Panc1 (cell line): Measurements from ENCODE around the gene SPATA32.

Experiments used
- CTCF ChIP-seq: fragments of 450-650 bp; IDR thresholded peaks from 2 replicates; pipeline ENCODE4 v1.5.1; 2017; ENCODE audit warnings: mild to moderate bottlenecking
- REST ChIP-seq, 2 experiments: IDR thresholded peaks; 2 replicates each; pipeline ENCODE4 v1.6.1; 2011 to 2012; ENCODE audit warnings: low read depth in 2 of 2, control low read depth in 1 of 2, low read length in 1 of 2, mild to moderate bottlenecking in 1 of 2, moderate library complexity in 1 of 2; ENCODE audit not compliant: insufficient read depth in 1 of 2
- TCF7L2 ChIP-seq: IDR thresholded peaks from 2 replicates; pipeline ENCODE4 v1.6.1; 2011; ENCODE audit warnings: mild to moderate bottlenecking, low read depth, low read length, inconsistent platforms

- TF ChIP-seq CTCF (no peak), TCF7L2 (no peak), REST (IDR thresholded peaks at IDR 0.05; ENCODE audit: insufficient read depth in 1 of 2, low read depth in 2 of 2, low read length in 1 of 2) (no peak)
Observed at GRCh38 chr17:45294506-45294905, 32.6 kb upstream of the SPATA32 start.
